ENCODE measurements around the gene CFAP221.
A peak's percentile ranks its signal among the peaks of the same experiment; 100 is the strongest.

GRCh38 chr2:119517433-119517832 is 26.8 kb upstream of the CFAP221 start:
- TF ChIP-seq FOS (IDR thresholded peaks at IDR 0.05; ENCODE audit: borderline replicate concordance, insufficient read depth, low read length) (no peak), POLR2A (IDR thresholded peaks at IDR 0.05; ENCODE audit: low read depth, low read length) (no peak), EZH2 (IDR thresholded peaks at IDR 0.05; ENCODE audit: borderline replicate concordance, low read depth, low read length, severe bottlenecking) (no peak), JUN (IDR thresholded peaks at IDR 0.05; ENCODE audit: borderline replicate concordance, insufficient read depth, insufficient read length, low read depth) (no peak), POLR2AphosphoS5 (IDR thresholded peaks at IDR 0.05; ENCODE audit: insufficient read depth, low read depth, low read length) (no peak), GATA2 (IDR thresholded peaks at IDR 0.05; ENCODE audit: insufficient read depth, insufficient read length, low read depth, low read length) (no peak)
- TF ChIP-seq, protein P1, sequence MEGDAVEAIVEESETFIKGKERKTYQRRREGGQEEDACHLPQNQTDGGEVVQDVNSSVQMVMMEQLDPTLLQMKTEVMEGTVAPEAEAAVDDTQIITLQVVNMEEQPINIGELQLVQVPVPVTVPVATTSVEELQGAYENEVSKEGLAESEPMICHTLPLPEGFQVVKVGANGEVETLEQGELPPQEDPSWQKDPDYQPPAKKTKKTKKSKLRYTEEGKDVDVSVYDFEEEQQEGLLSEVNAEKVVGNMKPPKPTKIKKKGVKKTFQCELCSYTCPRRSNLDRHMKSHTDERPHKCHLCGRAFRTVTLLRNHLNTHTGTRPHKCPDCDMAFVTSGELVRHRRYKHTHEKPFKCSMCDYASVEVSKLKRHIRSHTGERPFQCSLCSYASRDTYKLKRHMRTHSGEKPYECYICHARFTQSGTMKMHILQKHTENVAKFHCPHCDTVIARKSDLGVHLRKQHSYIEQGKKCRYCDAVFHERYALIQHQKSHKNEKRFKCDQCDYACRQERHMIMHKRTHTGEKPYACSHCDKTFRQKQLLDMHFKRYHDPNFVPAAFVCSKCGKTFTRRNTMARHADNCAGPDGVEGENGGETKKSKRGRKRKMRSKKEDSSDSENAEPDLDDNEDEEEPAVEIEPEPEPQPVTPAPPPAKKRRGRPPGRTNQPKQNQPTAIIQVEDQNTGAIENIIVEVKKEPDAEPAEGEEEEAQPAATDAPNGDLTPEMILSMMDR (IDR thresholded peaks at IDR 0.05; ENCODE audit: extremely low read depth in 1 of 2, insufficient read depth in 1 of 2, low read depth in 1 of 2, low read length in 2 of 2) = peak; percentile 64 to 82
- TF ChIP-seq, protein P2, sequence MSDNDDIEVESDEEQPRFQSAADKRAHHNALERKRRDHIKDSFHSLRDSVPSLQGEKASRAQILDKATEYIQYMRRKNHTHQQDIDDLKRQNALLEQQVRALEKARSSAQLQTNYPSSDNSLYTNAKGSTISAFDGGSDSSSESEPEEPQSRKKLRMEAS (IDR thresholded peaks at IDR 0.05; ENCODE audit: insufficient read depth, insufficient read length) = no peak

All from endothelial cell of umbilical vein (primary cell).